ENCODE measurements around the gene KDELR1.

GRCh38 chr19:48354332-48354992 lies 36.9 kb downstream of the KDELR1 start:
- TF ChIP-seq POLR2AphosphoS5 (IDR thresholded peaks at IDR 0.05; ENCODE audit: low read depth, low read length), result no peak
- TF ChIP-seq POLR2A (IDR thresholded peaks at IDR 0.05; ENCODE audit: low read depth, low read length), result no peak
